NCI-H774 (cell line): ENCODE results near the gene NUP133.
"Not testable (repeated sequence)": the region's sequence is repeated elsewhere in the genome, so short reads cannot be mapped to it uniquely, and the experiment has no call there.

Experiments used
- DNase-seq: peaks from one replicate; lab custom pipeline; 2025; lab: John Stamatoyannopoulos, UW

The NUP133 gene

DNA sequence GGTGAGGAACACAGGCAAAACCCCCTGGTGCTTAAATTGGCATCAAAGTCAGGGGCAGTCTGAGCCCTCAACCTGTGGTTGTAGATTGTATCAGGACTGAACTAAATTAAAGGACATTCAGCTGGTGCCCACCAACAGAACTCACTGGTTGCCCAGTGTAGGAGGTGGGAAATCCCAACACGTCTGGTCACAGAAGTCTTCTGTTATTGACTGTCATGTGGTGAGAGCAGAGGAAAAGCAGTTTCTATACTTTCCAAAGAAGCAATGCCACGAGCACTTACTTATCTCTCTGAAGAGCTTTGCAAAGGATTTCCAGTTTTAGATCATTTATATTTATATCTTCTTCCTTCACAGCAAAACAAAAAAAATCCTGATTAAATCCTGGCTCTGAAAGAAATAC, 59.3 kb downstream of the NUP133 start:
- no peak for DNase-seq

DNA sequence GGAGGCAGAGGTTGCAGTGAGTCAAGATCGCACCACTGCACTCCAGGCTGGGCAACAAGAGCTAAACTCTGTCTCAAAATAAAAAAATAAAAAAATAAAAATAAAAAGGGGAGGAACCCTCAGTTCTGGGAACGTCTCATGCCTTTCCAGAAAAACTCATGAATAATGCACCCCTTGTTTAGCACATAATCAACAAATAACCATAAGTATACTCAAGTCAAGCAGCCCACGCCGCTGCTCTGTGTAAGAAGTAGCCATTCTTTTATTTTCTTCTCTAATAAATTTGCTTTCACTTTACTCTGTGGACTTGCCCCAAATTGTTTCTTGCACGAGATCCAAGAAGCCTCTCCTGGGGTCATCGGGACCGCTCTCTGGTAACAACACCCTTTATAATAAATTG, 59.8 kb downstream of the NUP133 start:
- no peak for DNase-seq

DNA sequence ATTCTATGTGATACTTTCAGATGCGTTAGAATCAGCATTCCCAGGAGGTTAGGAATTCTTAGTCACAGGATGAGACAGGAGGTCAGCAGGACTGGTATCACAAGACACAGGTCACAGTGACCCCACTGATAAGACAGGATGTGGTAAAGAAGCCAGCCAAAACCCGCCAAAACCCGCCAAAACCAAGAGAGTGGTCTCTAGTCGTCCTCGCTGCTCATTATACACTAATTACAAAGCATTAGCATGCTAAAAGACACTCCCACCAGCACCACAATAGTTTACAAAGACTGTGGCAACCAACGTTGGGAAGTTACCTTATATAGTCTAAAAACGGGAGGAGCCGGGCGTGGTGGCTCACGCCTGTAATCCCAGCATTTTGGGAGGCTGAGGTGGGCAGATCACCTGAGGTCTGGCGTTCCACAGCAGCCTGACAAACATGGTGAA, 60.3 kb downstream of the NUP133 start:
- no peak for DNase-seq

DNA sequence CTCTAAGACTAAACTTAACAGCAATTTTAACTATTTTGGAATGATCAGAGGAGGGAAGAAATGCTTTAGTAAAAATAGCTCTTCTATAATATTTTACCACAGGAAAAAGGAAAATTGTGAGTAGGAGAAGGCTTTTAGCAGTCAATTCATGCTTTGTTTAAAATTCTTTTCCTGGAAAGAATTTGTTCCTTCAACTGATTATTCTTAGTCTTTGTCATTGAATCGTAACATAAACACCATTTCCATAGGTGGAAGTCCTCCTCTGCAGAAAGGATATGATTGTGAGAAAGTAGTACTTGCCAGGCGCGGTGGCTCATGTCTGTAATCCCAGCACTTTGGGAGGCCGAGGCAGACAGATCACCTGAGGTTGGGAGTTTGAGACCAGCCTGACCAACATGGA, 62.3 kb downstream of the NUP133 start:
- no peak for DNase-seq

DNA sequence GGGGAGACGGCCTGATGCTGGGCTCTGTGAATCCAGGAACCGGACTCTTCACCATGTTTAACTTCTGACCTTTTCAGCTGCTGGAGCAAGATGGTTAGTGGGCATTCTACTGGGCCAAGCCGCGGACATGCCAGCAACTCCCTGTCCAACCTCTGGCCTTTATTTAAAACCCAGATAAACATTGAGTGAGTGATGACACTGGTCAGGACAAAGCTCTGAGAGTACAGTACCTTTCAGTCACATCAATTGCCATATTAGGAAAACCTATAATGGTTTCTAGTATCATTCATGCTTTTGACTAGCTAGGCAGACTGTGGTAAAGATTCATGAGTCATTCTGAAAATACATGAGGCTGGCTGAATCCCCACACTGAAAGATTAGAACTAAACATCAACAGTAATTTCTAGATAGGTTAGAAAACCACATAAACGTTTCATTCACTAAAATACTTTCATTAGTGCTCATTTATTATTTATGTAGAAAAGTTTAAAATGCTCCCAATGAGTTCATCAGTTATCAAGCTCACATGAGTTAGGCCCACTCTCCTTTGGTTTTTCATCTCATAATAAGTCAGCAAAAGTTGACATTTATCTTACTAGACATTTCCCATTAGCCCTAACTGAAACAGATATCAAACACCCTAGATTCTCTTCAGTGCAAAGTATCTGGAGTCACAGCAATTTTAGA, 67.1 kb downstream of the NUP133 start:
- DNase-seq, result no peak

DNA sequence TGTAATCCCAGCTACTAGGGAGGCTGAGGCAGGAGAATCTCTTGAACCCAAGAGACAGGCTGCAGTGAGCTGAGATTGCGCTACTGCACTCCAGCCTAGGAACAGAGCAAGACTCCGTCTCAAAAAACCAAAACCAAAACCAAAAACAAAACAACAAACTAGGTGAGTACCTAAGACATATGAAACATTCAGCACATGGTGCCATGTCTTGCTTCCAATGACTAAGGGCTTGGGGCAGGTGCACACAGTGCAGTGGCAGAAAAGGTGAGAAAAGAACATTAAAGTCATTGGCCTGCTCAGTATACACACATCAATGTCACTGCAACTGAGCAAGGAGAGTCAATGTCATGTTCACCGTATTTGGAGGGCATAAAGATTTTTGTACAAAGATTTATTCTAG, 70.1 kb downstream of the NUP133 start:
- DNase-seq, result no peak

DNA sequence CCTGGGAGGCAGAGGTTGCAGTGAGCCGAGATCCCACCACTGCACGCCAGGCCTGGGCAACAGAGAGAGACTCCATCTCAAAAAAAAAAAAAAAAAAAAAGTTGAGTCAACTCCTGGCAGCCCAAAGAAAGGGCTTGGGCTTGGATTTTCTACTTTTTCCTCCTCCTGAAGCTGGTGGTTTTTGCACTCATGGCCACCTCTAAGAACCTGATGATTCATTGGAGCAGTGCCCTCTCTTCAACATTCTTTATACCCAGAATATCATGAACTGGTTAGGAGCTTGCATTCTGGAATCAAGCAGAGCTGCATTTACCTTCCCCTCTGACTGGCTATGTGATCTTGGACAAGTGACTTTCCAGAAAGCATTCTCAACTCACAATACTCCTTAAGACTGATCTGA, 70.7 kb downstream of the NUP133 start:
- DNase-seq, result no peak

DNA sequence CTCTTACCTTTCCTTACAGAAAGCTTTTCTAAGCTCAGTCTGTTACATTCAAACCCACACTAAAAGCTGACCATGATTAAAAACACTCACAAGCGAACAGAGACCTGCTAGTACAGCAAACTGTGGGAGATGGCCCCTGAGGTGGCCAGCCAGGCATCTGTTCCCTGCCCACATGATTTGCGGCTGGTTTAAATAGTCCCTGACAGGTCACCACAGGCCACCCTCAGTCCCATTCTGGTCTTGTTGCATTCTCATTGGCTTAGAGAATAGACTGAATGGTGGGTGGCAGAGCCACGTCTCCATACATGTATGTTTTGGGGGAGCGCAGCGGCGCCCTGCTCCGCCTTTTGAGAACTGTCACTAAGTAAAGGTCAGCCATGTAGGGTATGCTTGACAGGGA, 71.9 kb downstream of the NUP133 start:
- no peak for DNase-seq

DNA sequence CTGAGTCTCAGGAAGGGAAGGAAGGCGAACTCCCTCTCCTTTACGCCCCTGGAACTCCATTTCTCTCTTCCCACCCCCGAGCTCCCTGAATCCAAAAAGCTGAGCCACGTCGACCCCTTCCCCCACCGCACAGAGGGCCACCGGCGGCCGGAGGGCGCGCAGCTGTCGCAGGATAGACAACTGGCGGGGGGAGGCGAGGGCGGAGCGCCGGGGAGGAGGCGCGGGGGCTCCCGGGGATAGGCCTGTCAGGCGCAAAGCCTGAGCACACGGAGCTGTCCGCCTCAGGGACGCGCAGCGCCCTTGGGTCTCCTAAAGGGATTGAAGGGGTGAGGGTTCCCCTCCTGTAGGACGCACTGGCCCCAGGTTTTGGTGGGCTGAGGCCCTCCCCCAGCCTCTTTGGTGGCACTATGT, 73.5 kb downstream of the NUP133 start:
- no peak for DNase-seq

DNA sequence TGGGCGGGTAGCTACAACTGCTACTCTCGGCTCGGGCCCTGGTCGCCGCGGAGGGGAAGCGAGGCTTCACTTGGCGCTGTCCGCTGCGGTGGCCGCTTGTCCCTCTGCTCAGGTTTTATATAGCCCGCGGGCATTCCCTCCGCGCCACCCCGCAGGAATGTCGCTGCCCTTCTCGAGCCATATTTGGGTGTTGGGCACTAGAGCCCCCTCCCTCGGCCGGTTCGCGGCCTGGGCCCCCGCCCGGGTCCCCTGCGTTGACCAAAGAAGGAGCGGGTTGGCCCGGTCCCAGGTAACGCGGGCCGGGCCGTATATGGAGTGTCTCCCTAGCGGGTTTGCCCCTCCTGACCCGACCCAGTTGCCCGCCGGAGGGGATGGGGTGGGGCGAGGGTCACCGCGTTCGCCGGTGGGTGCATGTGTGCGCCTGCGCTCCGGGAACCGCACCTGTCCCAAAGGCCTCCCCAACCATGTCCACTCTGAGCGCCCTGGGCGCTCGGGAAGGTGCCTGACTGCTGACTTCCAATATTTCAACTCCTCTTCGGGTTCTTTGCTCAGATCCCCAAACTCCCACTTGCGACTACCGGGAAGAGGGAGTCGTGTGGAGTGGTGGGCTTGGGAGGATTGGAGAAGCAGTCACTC, 74.0 kb downstream of the NUP133 start, which contains the start of gene ACTA1:
ACTA1 (minus strand) TSS at position 90 of the 636 bp plus-strand sequence. CDS start 979 bp downstream, outside the sequence.
- no peak for DNase-seq

DNA sequence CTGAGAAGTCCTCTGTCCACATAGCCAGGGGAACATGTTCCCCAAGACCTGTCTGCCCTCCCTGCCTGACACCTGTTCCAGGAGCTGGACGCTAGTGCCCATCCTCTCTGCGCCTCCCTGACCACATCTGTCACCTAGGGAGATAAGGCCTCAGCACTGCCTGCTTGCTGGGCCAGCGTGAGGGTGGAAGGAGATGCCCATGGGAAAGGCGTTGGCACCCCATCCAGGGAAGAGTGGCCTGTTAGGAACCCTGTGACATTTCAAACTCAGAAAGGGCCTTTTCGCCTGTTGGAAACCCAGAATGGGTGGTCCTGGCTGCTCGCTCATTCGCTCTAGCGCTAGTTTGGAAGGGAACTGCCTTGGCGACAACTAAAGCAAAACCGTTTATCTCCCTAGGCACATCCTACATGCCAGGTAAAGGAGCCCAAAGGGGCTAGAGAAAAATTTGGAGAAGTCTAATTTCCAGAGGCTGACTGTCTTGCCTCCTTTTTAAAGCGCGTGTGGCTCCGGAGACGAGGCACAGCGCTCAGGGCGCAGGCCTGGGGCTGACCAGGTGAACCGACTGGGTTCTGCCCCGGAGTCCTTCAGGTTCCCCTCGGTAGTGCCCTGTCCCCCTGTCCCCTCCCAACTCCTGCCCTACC, 74.7 kb downstream of the NUP133 start:
- DNase-seq, result no peak

DNA sequence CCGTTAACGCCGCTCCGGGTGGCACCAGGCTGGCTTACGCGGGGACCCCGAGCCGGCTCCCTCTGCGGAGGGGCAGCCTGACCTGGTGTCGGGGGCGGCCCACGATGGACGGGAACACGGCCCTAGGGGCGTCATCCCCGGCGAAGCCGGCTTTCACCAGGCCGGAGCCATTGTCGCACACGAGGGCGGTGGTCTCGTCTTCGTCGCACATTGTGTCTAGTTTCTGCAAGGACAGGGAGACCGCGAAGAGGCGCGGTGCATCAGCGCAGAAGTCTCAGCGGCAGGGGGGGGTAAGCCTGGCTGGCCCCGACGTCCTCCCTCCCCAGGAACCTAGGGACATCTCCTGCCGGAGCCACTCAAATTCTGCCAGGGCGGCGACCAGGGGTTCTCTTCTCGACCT, 75.2 kb downstream of the NUP133 start:
- no peak for DNase-seq

DNA sequence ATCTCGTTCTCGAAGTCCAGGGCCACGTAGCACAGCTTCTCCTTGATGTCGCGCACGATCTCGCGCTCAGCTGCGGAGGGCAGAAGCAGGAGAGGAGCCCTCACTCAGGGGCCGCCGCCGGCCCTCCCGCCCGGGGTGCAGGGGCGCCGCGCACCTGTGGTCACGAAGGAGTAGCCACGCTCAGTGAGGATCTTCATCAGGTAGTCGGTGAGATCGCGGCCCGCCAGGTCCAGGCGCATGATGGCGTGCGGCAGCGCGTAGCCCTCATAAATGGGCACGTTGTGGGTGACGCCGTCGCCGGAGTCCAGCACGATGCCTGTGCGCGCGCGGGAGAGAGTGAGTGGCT, 76.1 kb downstream of the NUP133 start:
- no peak for DNase-seq

DNA sequence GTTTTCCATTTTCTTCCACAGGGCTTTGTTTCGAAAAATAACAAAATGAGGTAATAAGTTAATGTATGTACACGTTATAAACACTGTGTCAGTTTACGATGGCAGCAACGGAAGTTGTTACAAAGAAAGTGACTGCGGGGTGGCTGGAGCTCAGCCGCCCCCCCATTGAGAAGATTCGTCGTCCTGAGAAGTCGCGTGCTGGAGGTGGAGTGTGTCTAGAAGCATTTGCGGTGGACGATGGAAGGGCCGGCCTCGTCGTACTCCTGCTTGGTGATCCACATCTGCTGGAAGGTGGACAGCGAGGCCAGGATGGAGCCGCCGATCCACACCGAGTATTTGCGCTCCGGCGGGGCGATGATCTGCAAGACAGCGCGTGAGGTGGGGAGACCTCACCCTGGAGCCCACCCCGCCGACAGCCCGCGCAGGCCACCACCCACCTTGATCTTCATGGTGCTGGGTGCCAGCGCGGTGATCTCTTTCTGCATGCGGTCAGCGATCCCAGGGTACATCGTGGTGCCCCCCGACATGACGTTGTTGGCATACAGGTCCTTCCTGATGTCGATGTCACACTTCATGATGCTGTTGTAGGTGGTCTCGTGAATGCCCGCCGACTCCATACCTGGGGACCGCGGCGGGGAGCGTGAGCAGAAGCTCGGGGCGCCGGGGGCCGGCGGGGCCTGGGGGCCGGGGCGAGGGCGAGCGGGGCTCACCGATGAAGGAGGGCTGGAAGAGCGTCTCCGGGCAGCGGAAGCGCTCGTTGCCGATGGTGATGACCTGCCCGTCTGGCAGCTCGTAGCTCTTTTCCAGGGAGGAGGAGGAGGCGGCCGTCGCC, 76.6 kb downstream of the NUP133 start:
- no peak for DNase-seq

DNA sequence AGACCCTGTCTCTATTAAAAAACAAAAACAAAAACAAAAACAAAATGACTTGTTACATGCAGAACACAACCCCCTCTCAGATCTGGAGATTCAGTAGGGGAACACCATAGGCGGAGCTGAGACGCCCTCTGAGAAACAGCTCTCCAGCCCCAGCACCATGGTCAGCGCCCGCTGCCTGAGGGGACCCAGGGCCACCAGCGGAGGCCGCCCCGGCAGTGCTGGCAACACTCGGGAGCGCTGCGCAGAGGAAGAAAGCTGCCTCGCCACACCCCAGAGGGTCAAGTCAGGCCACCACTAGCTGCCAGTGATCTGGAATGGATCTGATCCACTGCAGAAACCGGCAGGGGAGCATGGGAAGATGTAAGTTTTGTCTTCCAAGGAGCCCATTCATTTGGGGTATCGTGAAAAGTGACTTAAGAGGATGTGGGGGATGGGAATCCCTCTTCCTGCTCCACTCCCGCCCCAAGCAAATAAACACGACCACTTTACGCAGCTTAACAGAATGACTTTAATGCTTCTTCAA, 77.3 kb downstream of the NUP133 start:
- no peak for DNase-seq

DNA sequence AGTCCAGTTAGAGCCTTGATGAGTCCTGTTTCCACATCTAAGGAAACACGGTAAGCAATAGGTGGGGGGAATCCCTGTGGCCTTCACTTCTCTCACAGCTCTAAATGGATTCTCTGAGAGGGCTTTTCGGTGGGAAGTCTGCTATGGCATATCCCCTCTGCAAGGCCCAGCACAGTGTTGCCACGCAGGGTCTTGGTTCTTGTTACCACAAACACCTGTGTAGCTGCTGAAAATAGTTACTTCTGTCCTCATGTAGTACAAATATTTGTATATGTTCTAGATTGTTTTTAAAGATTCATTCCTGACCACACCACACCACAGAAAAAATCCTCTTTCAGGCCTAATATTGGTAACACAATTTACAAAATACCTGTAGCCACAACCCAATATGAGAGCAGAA, 79.9 kb downstream of the NUP133 start:
- no peak for DNase-seq

DNA sequence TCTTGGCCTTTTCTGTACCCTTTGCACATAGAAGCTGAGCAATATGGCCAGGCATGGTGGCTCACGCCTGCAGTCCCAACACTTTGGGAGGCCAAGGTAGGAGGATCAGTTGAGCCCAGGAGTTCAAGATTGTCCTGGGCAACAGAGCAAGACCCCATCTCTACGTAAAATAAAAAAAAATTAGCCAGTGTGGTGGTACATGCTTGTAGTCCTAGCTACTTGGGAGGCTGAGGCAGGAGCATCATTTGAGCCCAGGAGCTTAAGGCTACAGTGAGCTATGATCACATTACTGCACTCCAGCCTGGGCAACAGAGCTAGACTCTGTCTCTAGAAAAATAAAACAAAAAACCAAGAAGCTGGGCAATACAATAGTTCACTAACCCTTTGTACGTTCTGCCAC, 80.6 kb downstream of the NUP133 start:
- DNase-seq, result no peak

DNA sequence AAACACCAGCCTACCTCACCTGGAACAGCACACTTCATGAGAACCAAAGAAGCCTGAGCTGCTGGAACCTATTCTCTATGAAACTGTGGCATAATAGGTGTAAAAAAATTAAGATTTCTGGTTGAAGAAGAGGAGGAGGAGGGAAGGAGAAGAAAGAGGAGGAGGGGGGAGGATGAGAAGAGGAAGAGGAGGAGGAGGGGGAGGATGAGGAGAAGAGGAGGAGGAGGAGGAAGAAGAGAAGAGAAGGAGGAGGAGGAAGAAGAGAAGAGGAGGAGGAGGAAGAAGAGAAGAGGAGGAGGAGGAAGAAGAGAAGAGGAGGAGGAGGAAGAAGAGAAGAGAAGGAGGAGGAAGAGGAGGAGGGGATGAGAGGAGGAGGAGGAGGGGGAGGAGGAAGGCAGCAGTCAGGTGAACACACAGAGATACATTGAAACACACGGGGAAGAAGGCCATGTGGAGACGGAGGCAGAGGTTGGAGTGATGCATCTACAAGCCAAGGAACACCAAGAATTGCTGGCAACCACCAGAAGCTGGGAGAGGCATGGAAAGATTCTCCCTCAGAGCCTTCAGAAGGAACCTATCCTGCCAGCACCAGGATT, 82.5 kb downstream of the NUP133 start:
- no peak for DNase-seq

DNA sequence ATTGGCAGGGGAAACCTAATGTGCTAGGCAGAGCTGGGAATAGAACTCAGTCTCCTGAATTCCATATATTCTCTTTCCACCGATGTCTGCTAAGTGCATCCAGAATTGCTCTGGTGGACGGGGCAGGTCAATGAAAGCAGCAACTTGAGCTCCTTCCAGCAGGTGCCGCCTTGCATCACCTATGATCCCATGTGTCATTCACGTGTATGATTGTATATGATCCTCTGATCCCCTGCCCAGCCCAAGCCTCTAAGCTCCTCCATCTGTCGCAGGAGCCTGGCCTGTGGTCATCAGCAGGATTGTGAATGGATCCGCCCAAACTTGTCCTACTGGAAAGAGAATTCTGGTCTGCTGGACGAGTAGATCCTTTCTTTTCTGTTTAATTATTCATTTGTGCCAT, 87.4 kb downstream of the NUP133 start:
- no peak for DNase-seq

DNA sequence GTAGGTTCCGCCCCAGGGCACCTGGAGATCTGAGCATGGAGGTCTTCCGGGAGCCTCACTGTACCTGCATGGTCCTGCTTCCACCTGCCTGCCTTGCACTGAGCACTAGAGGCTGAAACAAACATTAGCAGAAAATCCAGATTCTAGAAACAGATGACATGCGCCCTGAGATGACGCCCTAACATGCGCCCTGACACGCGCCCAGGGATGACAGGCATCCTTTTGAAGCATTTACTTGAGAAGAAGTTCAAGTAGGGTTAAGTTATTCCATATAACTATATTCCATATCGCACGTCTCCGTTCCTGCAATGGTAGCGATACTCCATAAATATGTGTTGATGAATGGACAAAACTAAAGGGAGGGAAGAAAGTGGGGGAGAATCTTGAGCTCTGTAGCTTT, 87.9 kb downstream of the NUP133 start:
- no peak for DNase-seq

DNA sequence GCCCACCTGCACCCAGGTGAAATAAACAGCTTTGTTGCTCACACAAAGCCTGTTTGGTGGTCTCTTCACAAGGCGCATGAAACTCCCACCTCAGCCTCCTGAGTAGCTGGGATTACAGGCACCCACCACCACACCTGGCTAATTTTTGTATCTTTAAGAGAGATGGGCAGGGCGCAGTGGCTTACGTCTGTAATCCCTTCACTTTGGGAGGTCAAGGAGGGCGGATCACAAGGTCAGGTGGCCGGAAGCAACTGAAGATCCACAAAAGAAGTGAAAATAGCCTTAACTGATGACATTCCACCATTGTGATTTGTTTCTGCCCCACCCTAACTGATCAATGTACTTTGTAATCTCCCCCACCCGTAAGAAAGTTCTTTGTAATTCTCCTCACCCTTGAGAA, 89.6 kb downstream of the NUP133 start:
- DNase-seq, result not testable (repeated sequence)

DNA sequence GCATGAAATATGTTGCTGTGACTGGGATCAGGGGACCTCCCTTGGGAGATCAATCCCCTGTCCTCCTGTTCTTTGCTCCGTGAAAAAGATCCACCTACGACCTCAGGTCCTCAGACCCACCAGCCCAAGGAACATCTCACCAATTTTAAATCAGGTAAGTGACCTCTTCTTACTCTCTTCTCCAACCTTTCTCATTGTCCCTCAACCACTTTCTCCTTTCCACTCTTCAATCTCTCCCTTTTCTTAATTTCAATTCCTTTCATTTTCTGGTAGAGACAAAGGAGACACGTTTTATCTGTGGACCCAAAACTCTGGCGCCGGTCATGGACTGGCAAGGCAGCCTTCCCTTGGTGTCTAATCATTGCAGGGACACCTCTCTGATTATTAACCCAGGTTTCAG, 95.3 kb downstream of the NUP133 start:
- not testable (repeated sequence) for DNase-seq
